ENCODE measurements around the gene MXI1.
"Not testable (repeated sequence)": the region's sequence is repeated elsewhere in the genome, so short reads cannot be mapped to it uniquely, and the experiment has no call there.

The MXI1 gene

GRCh38 chr10:110239892-110240291, 32.5 kb downstream of the MXI1 start:
- DNase-seq (ENCODE audit: low read depth in 2 of 2): no peak

- DNase-seq (ENCODE audit: low read depth in 2 of 2): no peak
These were observed 34.0 kb downstream of the MXI1 start for GRCh38 chr10:110241407-110241806.

DNA sequence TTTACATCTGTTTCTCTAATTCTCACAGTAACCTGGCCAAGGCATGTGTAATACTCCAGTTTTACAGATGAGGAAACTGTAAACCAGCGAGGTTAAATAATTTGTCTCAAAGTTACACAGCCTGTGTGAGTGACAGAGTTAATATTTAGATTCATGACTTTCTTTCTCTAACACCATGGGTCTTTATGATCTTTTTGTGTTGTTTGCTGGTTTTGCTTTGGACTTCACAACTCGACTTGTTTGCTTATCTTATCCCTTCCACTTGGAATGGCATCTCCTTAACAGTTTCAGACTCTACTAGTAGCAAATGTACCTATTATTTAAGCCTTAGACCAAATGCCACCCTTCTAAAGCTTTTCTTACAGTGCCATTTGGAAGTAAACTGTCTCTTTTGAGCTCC, 34.4 kb downstream of the MXI1 start:
- DNase-seq (ENCODE audit: low read depth in 2 of 2): no peak

- no peak for DNase-seq (ENCODE audit: low read depth in 2 of 2)
These were observed 35.1 kb downstream of the MXI1 start for GRCh38 chr10:110242511-110242910.

- no peak for DNase-seq (ENCODE audit: low read depth in 2 of 2)
These were observed 37.1 kb downstream of the MXI1 start for GRCh38 chr10:110244550-110244949.

- DNase-seq (ENCODE audit: low read depth in 2 of 2): not testable (repeated sequence)
These were observed 40.4 kb downstream of the MXI1 start for GRCh38 chr10:110247833-110248232.

GRCh38 chr10:110249489-110249888, 42.1 kb downstream of the MXI1 start:
- DNase-seq (ENCODE audit: low read depth in 2 of 2): not testable (repeated sequence)

DNA sequence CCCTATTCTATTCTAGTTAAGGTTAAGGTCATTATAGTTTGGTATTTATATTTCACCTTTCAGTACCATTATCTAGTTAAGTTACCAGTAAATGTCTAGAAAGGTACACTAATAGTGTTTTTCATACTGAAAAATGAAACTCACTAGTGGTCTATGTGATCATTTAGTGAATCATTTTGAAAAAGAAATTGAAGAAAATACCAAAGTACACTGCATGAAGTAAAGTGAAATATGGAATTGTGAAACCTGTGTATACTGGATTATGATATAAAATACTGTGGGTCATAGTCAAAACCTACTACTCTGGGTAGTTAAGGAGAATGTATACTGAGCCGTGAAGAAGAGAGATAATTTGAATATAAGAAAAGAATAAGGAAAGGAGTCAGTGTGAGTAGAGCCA, 44.0 kb downstream of the MXI1 start:
- not testable (repeated sequence) for DNase-seq (ENCODE audit: low read depth in 2 of 2)

GRCh38 chr10:110252151-110252550, 44.7 kb downstream of the MXI1 start:
- no peak for DNase-seq (ENCODE audit: low read depth in 2 of 2)

- no peak for DNase-seq (ENCODE audit: low read depth in 2 of 2)
These were observed 47.1 kb downstream of the MXI1 start for GRCh38 chr10:110254467-110254866.

DNA sequence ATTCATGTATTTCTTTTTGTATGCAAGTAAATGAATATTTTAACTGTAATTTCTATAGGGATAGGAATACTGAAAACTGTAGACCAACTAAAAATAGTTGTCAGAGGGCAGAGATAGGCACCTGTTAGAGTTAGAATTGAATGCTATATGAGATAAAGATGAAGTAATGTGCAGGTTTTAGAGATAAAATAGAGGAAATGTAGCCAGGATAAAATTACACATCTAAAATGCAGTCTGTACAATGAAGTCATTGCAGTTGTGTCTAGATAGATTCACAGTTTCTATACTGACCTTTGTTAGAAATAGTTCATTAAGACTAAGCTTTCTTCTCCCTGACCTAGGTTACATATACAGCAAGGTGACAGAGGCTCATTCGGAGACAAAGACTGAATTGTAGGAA, 51.1 kb downstream of the MXI1 start:
- no peak for DNase-seq (ENCODE audit: low read depth in 2 of 2)

GRCh38 chr10:110259317-110259716, 51.9 kb downstream of the MXI1 start:
- no peak for DNase-seq (ENCODE audit: low read depth in 2 of 2)

GRCh38 chr10:110260746-110261477, 53.5 kb downstream of the MXI1 start:
- DNase-seq (ENCODE audit: low read depth in 2 of 2): no peak

DNA sequence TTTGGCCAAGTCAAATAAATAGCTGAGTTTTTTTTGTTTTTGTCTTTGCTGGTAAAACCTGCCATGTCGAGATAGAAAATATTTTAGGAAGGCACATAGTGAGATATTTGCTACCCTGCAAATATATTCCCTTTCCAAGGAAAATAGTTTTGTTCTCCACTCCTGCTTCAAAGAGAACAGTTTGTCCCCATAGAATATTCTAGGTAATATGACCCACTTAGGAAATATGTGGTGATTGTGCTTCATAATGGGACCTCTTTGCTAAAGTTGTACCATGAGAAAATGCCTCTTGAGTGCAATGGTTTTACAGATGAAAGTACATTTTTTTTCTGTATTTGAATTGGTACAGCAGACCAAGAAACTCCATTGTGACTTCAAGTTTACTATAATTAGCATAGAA, 55.8 kb downstream of the MXI1 start:
- no peak for DNase-seq (ENCODE audit: low read depth in 2 of 2)

DNA sequence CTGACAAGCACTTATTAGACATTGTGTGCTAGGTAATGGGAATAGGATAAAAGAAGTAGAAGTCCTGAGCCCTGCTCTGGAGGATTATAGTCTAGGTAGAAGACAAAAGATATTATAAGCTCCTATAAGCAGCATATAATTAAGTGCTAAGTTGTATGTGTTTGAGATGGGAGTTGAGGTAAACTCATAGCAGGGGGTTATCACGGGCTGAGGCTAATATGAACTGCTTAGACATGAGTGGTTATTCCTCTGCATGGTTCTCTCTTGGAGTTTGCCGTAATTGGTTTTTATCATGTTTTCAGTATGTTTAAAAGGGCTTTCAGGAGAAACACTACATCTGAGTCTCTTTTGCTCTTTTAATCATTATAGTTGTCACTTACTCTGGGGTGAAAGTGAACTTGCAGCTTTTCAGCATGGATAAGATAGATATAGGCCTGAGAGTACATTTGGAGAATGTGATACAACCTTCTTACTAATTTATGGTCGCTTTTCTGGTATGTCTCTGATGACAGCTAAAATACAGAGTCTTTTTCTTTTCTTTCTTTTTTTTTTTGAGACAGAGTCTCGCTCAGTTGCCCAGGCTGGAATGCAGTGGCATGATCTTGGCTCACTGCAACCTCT, 58.3 kb downstream of the MXI1 start:
- DNase-seq (ENCODE audit: low read depth in 2 of 2): no peak

DNA sequence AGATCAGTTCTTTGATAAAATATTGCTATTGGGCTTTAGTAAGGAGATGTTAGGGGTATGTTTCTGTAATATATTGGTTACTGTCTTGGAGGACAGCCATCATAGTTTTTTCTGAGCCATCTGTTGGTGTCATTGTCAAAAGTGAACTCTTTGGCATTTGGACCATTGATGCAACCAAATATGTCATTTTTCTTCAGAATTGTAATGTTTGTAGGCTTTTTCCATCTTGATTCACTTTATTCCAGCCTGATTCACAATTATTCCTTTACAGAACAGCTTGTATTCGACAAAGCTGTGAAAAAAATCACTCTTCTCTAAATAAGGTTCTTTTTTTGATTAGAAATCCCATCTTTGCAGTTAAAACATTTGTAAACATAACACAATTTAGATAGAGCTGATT, 59.9 kb downstream of the MXI1 start:
- no peak for DNase-seq (ENCODE audit: low read depth in 2 of 2)

GRCh38 chr10:110268442-110268841, 61.0 kb downstream of the MXI1 start:
- no peak for DNase-seq (ENCODE audit: low read depth in 2 of 2)

- no peak for DNase-seq (ENCODE audit: low read depth in 2 of 2)
These were observed 61.6 kb downstream of the MXI1 start for GRCh38 chr10:110268971-110269370.

DNA sequence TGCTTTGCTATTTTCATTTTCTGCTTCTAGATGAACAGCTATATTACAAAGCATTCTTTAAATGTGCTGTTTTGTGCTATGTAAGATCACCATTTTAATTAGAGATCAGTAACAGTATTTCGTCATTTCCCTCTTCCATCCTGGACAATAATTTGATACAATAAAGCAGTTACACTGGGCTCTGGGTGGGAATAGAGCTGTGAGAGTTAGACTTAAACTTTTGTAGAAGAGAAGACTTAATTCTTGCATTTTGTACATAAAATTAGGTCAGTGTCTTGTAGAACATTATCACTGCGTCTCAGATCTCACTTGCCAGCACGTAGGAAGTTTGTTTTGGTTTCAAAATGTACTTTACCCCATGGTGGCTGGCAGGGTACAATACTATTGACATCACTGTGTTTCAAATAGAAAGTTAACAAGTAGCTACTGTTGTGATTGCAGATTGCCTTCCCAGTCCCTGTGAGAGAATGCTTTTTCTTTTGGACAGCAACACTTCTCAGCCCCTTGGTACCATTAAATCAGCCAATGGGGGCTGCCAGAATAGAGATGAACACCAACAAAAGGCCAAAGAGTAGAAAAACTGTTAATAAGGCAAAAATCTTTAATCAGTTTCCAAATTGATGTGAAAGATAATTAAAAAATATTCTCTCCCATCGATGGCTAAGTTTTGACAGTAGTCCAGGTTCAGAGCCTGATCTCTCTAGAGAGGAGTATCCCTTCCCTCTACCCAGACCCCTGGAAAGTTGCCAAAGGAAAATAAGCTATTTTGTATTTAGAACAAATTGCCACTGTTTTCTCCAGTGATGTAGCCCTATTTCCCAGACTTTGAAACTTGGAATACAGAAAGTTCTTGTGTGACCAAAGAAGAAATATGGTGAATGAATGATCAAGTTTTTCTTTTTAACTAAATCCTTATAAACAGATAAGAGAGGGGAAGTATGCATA, 62.2 kb downstream of the MXI1 start:
- no peak for DNase-seq (ENCODE audit: low read depth in 2 of 2)

DNA sequence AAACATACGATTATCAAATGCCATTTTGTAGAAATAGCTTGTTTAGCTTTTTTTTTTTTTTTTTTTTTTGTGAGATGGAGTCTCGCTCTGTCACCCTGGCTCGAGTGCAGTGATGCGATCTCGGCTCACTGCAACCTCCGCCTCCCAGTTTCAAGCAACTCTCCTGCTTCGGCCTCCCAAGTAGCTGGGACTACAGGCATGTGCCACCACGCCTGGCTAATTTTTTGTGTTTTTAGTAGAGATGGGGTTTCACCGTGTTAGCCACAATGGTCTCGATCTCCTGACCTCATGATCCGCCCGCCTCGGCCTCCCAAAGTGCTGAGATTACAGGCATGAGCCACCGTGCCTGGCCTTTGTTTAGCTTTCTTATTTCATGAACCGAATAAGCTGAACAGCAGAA, 65.6 kb downstream of the MXI1 start:
- DNase-seq (ENCODE audit: low read depth in 2 of 2): not testable (repeated sequence)

DNA sequence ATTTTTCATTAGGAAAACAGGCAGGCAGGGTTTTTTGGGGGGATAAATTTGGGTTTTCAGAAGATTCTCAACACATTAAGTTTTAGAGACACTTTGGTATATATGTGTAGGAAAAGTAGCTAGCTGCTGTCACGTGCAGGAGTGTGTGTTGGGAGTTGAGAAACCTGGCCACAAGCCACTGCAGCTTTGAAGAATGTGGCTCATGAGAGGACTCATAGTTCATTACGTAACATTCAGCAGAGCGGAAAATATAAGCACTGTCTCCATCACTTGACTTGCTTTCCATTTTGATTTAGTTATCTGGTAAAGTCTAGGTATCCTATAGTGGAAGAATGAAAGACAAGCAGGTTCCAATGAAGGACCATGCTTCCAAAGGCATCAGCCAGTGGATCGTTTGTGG, 66.1 kb downstream of the MXI1 start:
- DNase-seq (ENCODE audit: low read depth in 2 of 2): peak; percentile 66 to 69

DNA sequence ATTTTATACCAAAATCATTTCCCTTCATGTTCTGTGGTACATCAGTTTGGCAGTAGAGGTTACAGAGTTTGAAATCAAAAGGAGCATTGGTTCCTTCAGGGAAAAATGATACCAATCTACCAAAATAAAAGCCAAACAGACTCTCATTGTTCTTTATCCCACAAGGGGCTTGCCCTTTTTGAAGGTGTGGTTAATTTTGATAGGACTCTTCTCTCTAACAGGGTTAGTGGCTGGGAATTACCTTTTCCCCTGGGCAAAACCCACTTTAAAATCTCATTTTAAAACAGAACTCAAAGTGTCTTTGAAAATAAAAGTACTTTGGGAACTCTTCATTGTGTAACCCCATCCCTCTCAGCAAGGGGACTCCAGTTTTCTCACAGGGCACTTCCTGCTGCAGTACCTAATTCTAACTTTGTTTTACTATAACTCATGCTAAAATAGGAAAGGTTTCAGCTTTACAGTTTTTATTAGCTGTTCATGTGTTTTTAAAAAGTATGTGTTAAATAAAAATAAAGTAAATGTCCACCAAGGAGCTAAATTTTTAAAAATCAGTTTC, 66.7 kb downstream of the MXI1 start:
- DNase-seq (ENCODE audit: low read depth in 2 of 2): no peak
